MCF 10A (cell line): Measurements from ENCODE around the gene VIL1. TPM values are rescaled to one million over a fixed set of nuclear protein-coding genes. Genes with fewer than 3 reads are reported as not detected.

ENCODE experiments used
- BruUV-seq: library from RNA; stranded (reverse); fragments of 400-500 nt; replicated peaks from 2 replicates; lab custom pipeline; 2021; lab: Mats Ljungman, UMichigan
- CTCF ChIA-PET: fragments of 300-600 bp; sonication (Branson Sonifier 250); formaldehyde crosslinking; extraction: SDS; loops from one replicate; lab custom pipeline; 2021; ENCODE audit warnings: antibody characterized with exemption, inconsistent platforms; lab: Yijun Ruan, JAX
- POLR2A ChIA-PET: fragments of 300-600, 350-650 bp; sonication (Branson Sonifier 250); formaldehyde crosslinking; extraction: SDS; loops from one replicate; lab custom pipeline; 2020; ENCODE audit warnings: antibody characterized with exemption, inconsistent platforms; lab: Yijun Ruan, JAX
- DNase-seq: peaks from one replicate; pipeline ENCODE4 v3.0.0-alpha.2; 2018; ENCODE audit not compliant: unreplicated experiment
- H3K27ac Mint-ChIP-seq: one replicate; pipeline ENCODE4 v1.8.0; 2022; ENCODE audit warnings: mild to moderate bottlenecking, low read depth, mixed read lengths; ENCODE audit not compliant: unreplicated experiment
- H3K27me3 Mint-ChIP-seq: one replicate; pipeline ENCODE4 v1.8.0; 2022; ENCODE audit warnings: mixed read lengths; ENCODE audit not compliant: insufficient read depth, unreplicated experiment
- H3K36me3 Mint-ChIP-seq: one replicate; pipeline ENCODE4 v1.8.0; 2022; ENCODE audit warnings: mild to moderate bottlenecking, moderate library complexity, mixed read lengths; ENCODE audit not compliant: insufficient read depth, unreplicated experiment
- H3K4me1 Mint-ChIP-seq: one replicate; pipeline ENCODE4 v1.8.0; 2022; ENCODE audit warnings: mixed read lengths; ENCODE audit not compliant: insufficient read depth, unreplicated experiment
- H3K4me3 Mint-ChIP-seq: one replicate; pipeline ENCODE4 v1.8.0; 2022; ENCODE audit warnings: mild to moderate bottlenecking, moderate library complexity, mixed read lengths; ENCODE audit not compliant: unreplicated experiment
- H3K9me3 Mint-ChIP-seq: one replicate; pipeline ENCODE4 v1.8.0; 2022; ENCODE audit warnings: mixed read lengths; ENCODE audit not compliant: unreplicated experiment
- intact Hi-C: fragments of 100-400 bp; cut with micrococcal nuclease; formaldehyde crosslinking; loops from 2 replicates; pipeline ENCODE4 v1.14.1; 2022
- total RNA-seq: library from RNA; stranded (reverse); gene quantifications from 2 replicates; pipeline ENCODE4 v1.2.3, GENCODE V29; 2022
- TF ChIP-seq, protein P1 (sequence below): fragments of 200-600 bp; IDR thresholded peaks from one replicate; pipeline ENCODE4 v1.8.0; 2022; ENCODE audit warnings: antibody characterized with exemption, mild to moderate bottlenecking; ENCODE audit not compliant: unreplicated experiment

VIL1 gene
- total RNA-seq, 1 experiment from 2014 or later = not detected

DNA sequence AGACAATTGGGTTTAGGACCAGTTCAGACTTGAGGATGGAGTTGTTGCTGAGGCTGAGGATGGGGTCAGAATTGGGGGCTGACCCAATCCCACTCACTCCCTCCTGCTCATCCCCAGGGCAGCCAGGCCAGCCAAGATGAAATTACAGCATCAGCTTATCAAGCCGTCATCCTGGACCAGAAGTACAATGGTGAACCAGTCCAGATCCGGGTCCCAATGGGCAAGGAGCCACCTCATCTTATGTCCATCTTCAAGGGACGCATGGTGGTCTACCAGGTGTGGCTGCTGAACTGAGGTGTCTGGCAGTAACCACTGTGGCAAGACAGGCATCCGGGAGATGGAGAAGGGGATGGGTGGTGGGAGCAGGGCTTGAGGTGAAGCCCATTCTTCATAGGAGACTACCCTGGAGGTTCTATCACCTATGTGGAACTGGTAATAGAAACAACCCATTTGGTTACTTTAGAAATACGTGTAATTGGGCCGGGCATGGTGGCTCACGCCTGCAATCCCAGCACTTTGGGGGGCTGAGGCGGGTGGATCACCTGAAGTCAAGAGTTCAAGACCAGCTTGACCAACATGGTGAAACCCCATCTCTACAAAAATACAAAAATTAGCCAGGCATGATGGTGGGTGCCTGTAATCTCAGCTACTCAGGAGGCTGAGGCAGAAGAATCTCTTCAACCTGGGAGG lies 13.9 kb downstream of the VIL1 start:
- Mint-ChIP-seq H3K27ac (no peak overlapping the region), H3K4me3 (no peak overlapping the region), H3K9me3 (no peaks in the 10 kb centered on the region), H3K4me1 (no peaks in the 10 kb centered on the region), H3K27me3 (peaks cover 13% of the 10 kb centered on the region), H3K36me3 (no peaks in the 10 kb centered on the region)
- BruUV-seq = no TSS peak
- POLR2A ChIA-PET = no interaction called here
- DNase-seq = no peak
- intact Hi-C loops = no loop called here
- CTCF ChIA-PET = no interaction called here
- TF ChIP-seq, protein P1, sequence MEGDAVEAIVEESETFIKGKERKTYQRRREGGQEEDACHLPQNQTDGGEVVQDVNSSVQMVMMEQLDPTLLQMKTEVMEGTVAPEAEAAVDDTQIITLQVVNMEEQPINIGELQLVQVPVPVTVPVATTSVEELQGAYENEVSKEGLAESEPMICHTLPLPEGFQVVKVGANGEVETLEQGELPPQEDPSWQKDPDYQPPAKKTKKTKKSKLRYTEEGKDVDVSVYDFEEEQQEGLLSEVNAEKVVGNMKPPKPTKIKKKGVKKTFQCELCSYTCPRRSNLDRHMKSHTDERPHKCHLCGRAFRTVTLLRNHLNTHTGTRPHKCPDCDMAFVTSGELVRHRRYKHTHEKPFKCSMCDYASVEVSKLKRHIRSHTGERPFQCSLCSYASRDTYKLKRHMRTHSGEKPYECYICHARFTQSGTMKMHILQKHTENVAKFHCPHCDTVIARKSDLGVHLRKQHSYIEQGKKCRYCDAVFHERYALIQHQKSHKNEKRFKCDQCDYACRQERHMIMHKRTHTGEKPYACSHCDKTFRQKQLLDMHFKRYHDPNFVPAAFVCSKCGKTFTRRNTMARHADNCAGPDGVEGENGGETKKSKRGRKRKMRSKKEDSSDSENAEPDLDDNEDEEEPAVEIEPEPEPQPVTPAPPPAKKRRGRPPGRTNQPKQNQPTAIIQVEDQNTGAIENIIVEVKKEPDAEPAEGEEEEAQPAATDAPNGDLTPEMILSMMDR = no peak

DNA sequence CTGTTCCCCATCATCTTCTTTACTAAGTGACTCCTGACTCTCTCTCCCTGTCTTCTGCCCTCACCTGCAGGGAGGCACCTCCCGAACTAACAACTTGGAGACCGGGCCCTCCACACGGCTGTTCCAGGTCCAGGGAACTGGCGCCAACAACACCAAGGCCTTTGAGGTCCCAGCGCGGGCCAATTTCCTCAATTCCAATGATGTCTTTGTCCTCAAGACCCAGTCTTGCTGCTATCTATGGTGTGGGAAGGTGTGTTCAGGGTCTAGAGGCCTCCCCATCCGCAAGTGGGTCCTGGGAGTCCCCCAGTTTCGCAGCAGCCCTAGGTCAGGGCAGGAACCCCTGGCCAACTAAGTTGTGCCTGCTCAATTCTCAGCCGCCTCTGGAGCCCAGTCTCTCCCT lies 15.5 kb downstream of the VIL1 start:
- no peak overlapping the region for H3K27ac Mint-ChIP-seq
- no peak for DNase-seq
- H3K4me3 Mint-ChIP-seq = no peak overlapping the region
- ChIA-PET POLR2A (no interaction called here), CTCF (no interaction called here)
- H3K9me3 Mint-ChIP-seq = no peaks in the 10 kb centered on the region
- TF ChIP-seq, protein P1 = no peak
- BruUV-seq = no TSS peak
- no peaks in the 10 kb centered on the region for H3K4me1 Mint-ChIP-seq
- intact Hi-C loops = no loop called here
- H3K27me3 Mint-ChIP-seq = peaks cover 13% of the 10 kb centered on the region
- H3K36me3 Mint-ChIP-seq = no peaks in the 10 kb centered on the region

DNA sequence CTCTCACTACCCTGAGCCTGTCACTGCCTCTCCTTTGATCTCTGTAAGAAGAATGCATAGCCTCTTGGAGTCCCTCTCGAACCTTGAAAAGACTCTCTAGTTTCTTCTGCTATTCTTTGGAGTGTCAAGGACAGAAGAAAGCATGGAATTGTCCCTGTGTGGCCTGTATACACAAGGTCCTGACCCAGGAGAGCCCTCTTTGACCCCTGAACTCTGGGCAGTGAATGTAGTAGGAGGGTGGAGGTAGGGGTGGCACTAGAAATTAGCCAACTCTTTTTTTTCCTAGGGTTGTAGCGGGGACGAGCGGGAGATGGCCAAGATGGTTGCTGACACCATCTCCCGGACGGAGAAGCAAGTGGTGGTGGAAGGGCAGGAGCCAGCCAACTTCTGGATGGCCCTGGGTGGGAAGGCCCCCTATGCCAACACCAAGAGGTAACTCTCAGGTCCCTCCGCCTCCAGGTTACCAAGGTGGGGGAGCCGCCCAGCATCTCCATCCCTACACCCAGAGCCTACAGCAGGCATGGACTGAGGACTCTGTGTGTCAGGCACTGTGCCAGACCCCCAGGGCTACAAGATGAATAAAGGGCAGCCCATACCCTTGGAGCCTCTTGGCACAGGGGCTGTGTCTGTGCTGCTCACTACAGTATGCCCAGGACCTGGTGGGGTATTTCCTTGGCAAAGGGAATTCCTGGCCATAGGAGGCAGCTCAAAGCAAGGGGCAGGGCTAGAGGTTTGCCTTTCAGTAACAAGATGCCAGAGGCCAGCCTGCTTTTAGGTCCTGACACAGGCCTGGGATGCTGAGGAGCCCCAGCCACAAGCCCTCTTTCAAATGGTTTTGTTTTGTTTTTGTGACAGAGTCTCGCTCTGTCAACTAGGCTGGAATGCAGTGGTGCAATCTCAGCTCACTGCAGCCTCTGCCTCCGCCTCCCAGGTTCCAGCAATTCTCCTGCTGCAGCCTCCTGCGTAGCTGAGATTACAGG lies 16.4 kb downstream of the VIL1 start:
- Mint-ChIP-seq H3K27ac (no peak overlapping the region), H3K4me3 (no peak overlapping the region), H3K36me3 (no peaks in the 10 kb centered on the region), H3K9me3 (no peaks in the 10 kb centered on the region), H3K27me3 (peaks cover 13% of the 10 kb centered on the region), H3K4me1 (no peaks in the 10 kb centered on the region)
- ChIA-PET CTCF (interaction anchor here (0.8 kb wide), 1 partner anchor 311 kb away, joined by 3 read pairs; no protein-coding TSS in a partner anchor), POLR2A (no interaction called here)
- TF ChIP-seq, protein P1 = no peak
- intact Hi-C loops = no loop called here
- DNase-seq = no peak
- BruUV-seq = no TSS peak

DNA sequence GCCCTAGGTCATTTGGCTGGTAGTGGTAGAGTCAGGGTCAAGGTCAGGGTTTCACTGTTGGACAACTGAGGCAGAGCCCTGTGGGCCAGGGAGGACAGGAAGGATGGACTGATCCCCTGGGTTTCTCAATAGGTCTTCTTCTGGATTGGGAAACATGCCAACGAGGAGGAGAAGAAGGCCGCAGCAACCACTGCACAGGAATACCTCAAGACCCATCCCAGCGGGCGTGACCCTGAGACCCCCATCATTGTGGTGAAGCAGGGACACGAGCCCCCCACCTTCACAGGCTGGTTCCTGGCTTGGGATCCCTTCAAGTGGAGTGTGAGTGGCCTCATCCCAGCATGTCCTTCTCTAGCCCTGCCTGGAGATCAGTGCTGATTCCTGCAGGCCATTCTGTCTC lies 18.1 kb downstream of the VIL1 start:
- ChIA-PET POLR2A (no interaction called here), CTCF (interaction anchor here (0.5 to 0.6 kb wide), 2 partner anchors 26 to 971 kb away, joined by 3 to 4 read pairs; no protein-coding TSS in a partner anchor)
- Mint-ChIP-seq H3K9me3 (no peaks in the 10 kb centered on the region), H3K4me1 (no peaks in the 10 kb centered on the region), H3K27me3 (peaks cover 10% of the 10 kb centered on the region), H3K4me3 (no peak overlapping the region), H3K27ac (no peak overlapping the region), H3K36me3 (no peaks in the 10 kb centered on the region)
- TF ChIP-seq, protein P1 = no peak
- intact Hi-C loops = no loop called here
- BruUV-seq = no TSS peak
- DNase-seq = no peak
